PC-3 (cell line): ENCODE data around the gene ATG13. TPM values are rescaled to one million over a fixed set of nuclear protein-coding genes. Genes with fewer than 3 reads are reported as not detected.
A peak's percentile ranks its signal among the peaks of the same experiment; 100 is the strongest.
"Not testable (repeated sequence)": the region's sequence is repeated elsewhere in the genome, so short reads cannot be mapped to it uniquely, and the experiment has no call there.

Source experiments
- ATAC-seq: fragments of 200-7000 bp; cut with Tn5 transposase; 2 replicates; pipeline ENCODE4 v1.9.1; 2020; ENCODE audit warnings: mild to moderate bottlenecking, moderate library complexity
- BruUV-seq: library from RNA; stranded (reverse); fragments of 400-500 nt; replicated peaks from 2 replicates; lab custom pipeline; 2021; lab: Mats Ljungman, UMichigan
- CTCF ChIA-PET: fragments of 300-600 bp; sonication (Branson Sonifier 250); formaldehyde crosslinking; loops from one replicate; lab custom pipeline; 2022; ENCODE audit warnings: antibody characterized with exemption; lab: Charles Lee
- POLR2A ChIA-PET: fragments of 300-600 bp; sonication (Branson Sonifier 250); formaldehyde crosslinking; loops from one replicate; lab custom pipeline; 2022; ENCODE audit warnings: antibody characterized with exemption; ENCODE audit not compliant: unreplicated experiment; lab: Charles Lee
- DNase-seq: peaks from one replicate; pipeline ENCODE4 v3.0.0-alpha.2; 2015
- H2AFZ ChIP-seq: fragments of 300-600 bp; sonication (generic); 2 replicates; pipeline ENCODE4 v1.6.0; 2016; ENCODE audit warnings: antibody characterized with exemption, low read length
- H3F3A ChIP-seq: fragments of 300-600 bp; sonication (generic); one replicate; pipeline ENCODE4 v1.6.0; 2017; ENCODE audit warnings: antibody characterized with exemption, low read length, control low read depth, mild to moderate bottlenecking; ENCODE audit not compliant: unreplicated experiment
- H3K27ac ChIP-seq: fragments of 300-600 bp; sonication (generic); 2 replicates; pipeline ENCODE4 v1.5.1; 2016; ENCODE audit warnings: mild to moderate bottlenecking, low read length
- H3K27me3 ChIP-seq: fragments of 300-600 bp; sonication (generic); 2 replicates; pipeline ENCODE4 v1.6.1; 2016; ENCODE audit warnings: low read length, mixed read lengths
- H3K36me3 ChIP-seq: fragments of 300-600 bp; sonication (generic); 2 replicates; pipeline ENCODE4 v1.6.1; 2016; ENCODE audit warnings: low read depth, mixed run types, low read length, mixed read lengths
- H3K4me1 ChIP-seq: fragments of 300-600 bp; sonication (generic); 2 replicates; pipeline ENCODE4 v1.5.1; 2016; ENCODE audit warnings: low read length; ENCODE audit not compliant: insufficient read depth
- H3K4me2 ChIP-seq: fragments of 300-600 bp; sonication (generic); 2 replicates; pipeline ENCODE4 v1.6.0; 2016; ENCODE audit warnings: low read length
- H3K4me3 ChIP-seq: fragments of 300-600 bp; sonication (generic); 2 replicates; pipeline ENCODE4 v1.5.1; 2016; ENCODE audit warnings: mild to moderate bottlenecking, low read length, mixed read lengths
- H3K79me2 ChIP-seq: fragments of 300-600 bp; sonication (generic); 2 replicates; pipeline ENCODE4 v1.6.1; 2017; ENCODE audit warnings: low read length, mixed read lengths
- H3K9ac ChIP-seq: fragments of 300-600 bp; sonication (generic); 2 replicates; pipeline ENCODE4 v1.6.0; 2016; ENCODE audit warnings: mild to moderate bottlenecking, low read length
- H3K9me2 ChIP-seq: fragments of 300-600 bp; sonication (generic); replicated peaks from 2 replicates; pipeline ENCODE4 v1.6.1; 2016; ENCODE audit warnings: mixed run types, low read length, mixed read lengths
- H3K9me3 ChIP-seq: fragments of 300-600 bp; sonication (generic); 2 replicates; pipeline ENCODE4 v1.6.1; 2016; ENCODE audit warnings: low read length, mixed read lengths
- H4K20me1 ChIP-seq: fragments of 300-600 bp; sonication (generic); 2 replicates; pipeline ENCODE4 v1.6.1; 2016; ENCODE audit warnings: low read length, mixed read lengths
- EZH2 ChIP-seq: fragments of 300-600 bp; sonication (generic); IDR thresholded peaks from one replicate; pipeline ENCODE4 v1.6.1; 2017; ENCODE audit warnings: antibody characterized with exemption, mild to moderate bottlenecking, low read length; ENCODE audit not compliant: unreplicated experiment
- EZH2phosphoT487 ChIP-seq: fragments of 300-600 bp; sonication (generic); IDR thresholded peaks from 2 replicates; pipeline ENCODE4 v1.6.1; 2018; ENCODE audit warnings: mild to moderate bottlenecking, antibody characterized with exemption, low read length, borderline replicate concordance
- intact Hi-C: fragments of 100-400 bp; cut with micrococcal nuclease; formaldehyde crosslinking; loops from 2 replicates; pipeline ENCODE4 v1.9.0; 2023
- total RNA-seq: library from RNA; depleted of rRNA; stranded (reverse); fragments of >200 nt; gene quantifications from 2 replicates; pipeline ENCODE4 v1.2.3, GENCODE V29; 2014
- TF ChIP-seq, protein P1 (sequence below): fragments of 300-600 bp; sonication (generic); conservative IDR thresholded peaks from 2 replicates; pipeline ENCODE4 v1.5.1; 2017; ENCODE audit warnings: antibody characterized with exemption, low read depth, mild to moderate bottlenecking, low read length

Gene ATG13
- total RNA-seq, 1 experiment from 2014 or later, result 95.0 TPM

DNA sequence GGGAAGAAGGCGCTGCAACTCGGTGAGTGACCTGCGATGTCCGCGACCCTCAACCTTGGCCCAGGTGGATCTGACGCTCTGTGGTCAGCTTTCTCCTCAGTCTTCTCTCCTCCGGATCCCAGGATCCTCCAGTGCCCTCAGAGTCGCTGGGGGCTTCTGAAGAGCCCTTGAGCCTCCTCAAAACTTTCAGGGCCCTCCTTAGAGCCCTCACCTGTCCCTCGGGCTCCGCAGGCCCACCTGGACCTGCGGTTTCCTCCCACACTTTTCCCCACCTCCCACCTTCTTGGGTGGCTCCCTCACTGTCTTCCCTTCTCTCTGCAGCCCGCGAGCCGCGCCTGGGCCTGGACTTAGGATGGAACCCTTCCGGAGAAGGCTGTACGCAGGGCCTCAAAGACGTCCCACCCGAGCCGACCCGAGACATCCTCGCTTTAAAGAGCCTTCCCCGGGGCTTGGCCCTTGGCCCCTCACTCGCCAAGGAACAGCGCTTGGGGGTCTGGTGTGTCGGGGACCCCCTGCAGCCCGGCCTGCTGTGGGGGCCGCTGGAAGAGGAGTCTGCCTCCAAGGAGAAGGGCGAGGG lies 83.8 kb downstream of the ATG13 start:
- Histone ChIP-seq H3K27me3 (no peaks in the 10 kb centered on the region), H3K9me3 (no peaks in the 10 kb centered on the region), H3K4me2 (peak overlapping the region; percentile 88), H3K79me2 (peaks cover 34% of the 10 kb centered on the region), H3F3A (no peaks in the 10 kb centered on the region), H2AFZ (peak overlapping the region; percentile 90), H3K4me1 (0 out of 2 replicates have a peak, but pooled peaks cover 3% of the 10 kb centered on the region), H3K27ac (peak overlapping the region; percentile 82), H4K20me1 (no peaks in the 10 kb centered on the region), H3K9ac (peak overlapping the region; percentile 91), H3K9me2 (no peaks in the 10 kb centered on the region), H3K36me3 (peaks cover 23% of the 10 kb centered on the region; the same call in 1 of the 2 replicates), H3K4me3 (peak overlapping the region; percentile 89)
- ChIA-PET POLR2A (no interaction called here), CTCF (interaction anchor here (0.6 kb wide), 1 partner anchor 26 kb away, joined by 3 read pairs; no protein-coding TSS in a partner anchor)
- no peak for DNase-seq
- intact Hi-C loops, result loop anchor here (2.0 to 5.0 kb wide), 3 partner anchors 36 to 78 kb away; no protein-coding TSS in a partner anchor
- no peak for ATAC-seq
- TF ChIP-seq, protein P1, sequence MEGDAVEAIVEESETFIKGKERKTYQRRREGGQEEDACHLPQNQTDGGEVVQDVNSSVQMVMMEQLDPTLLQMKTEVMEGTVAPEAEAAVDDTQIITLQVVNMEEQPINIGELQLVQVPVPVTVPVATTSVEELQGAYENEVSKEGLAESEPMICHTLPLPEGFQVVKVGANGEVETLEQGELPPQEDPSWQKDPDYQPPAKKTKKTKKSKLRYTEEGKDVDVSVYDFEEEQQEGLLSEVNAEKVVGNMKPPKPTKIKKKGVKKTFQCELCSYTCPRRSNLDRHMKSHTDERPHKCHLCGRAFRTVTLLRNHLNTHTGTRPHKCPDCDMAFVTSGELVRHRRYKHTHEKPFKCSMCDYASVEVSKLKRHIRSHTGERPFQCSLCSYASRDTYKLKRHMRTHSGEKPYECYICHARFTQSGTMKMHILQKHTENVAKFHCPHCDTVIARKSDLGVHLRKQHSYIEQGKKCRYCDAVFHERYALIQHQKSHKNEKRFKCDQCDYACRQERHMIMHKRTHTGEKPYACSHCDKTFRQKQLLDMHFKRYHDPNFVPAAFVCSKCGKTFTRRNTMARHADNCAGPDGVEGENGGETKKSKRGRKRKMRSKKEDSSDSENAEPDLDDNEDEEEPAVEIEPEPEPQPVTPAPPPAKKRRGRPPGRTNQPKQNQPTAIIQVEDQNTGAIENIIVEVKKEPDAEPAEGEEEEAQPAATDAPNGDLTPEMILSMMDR, result no peak
- no peak for TF ChIP-seq EZH2
- TF ChIP-seq EZH2phosphoT487, result no peak
- TSS peak; percentile 84 for BruUV-seq

GRCh38 chr11:46705070-46705688 lies 87.8 kb downstream of the ATG13 start:
- intact Hi-C loops, result no loop called here
- H3K27me3 ChIP-seq, result no peaks in the 10 kb centered on the region
- no peaks in the 10 kb centered on the region for H3F3A ChIP-seq
- TF ChIP-seq, protein P1, result no peak
- no peak for TF ChIP-seq EZH2phosphoT487
- no peak for TF ChIP-seq EZH2
- no peaks in the 10 kb centered on the region for H3K9me3 ChIP-seq
- H3K4me1 ChIP-seq, result 0 out of 2 replicates have a peak, but pooled peaks cover 3% of the 10 kb centered on the region
- CTCF ChIA-PET, result no interaction called here
- H3K9me2 ChIP-seq, result no peaks in the 10 kb centered on the region
- peaks cover 23% of the 10 kb centered on the region; the same call in 1 of the 2 replicates for H3K36me3 ChIP-seq
- DNase-seq, result no peak
- H3K4me3 ChIP-seq, result no peak overlapping the region
- no TSS peak for BruUV-seq
- H3K27ac ChIP-seq, result no peak overlapping the region
- POLR2A ChIA-PET, result no interaction called here
- H3K79me2 ChIP-seq, result peaks cover 25% of the 10 kb centered on the region
- no peak overlapping the region for H3K4me2 ChIP-seq
- H3K9ac ChIP-seq, result no peak overlapping the region
- no peak for ATAC-seq
- no peaks in the 10 kb centered on the region for H4K20me1 ChIP-seq
- no peak overlapping the region for H2AFZ ChIP-seq

DNA sequence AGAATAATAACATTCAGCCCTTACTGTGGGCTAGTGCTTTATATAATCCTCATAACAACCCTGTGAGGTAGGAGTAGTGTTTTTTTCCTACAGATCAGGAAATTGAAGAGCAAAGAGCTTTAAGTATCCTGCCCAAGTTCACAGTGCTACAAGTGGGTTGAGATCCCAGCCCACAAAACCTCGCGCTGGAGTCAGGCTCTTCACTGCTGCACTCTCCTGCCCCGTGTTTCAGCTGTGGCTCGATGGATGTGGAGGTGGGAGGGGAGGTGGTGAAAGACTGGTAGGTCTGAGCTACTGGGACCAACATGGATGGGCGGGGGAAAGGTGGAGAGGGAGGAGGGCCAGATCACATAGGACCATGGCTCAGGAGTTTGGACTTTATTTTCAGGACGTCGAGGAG lies 89.5 kb downstream of the ATG13 start:
- no peaks in the 10 kb centered on the region for H4K20me1 ChIP-seq
- no peak overlapping the region for H3K9ac ChIP-seq
- H3K79me2 ChIP-seq, result peaks cover 14% of the 10 kb centered on the region
- TF ChIP-seq, protein P1, result no peak
- TF ChIP-seq EZH2phosphoT487 (no peak), EZH2 (no peak)
- BruUV-seq, result no TSS peak
- no peaks in the 10 kb centered on the region for H3K9me3 ChIP-seq
- ATAC-seq (no peak), DNase-seq (no peak)
- CTCF ChIA-PET, result no interaction called here
- H3F3A ChIP-seq, result no peaks in the 10 kb centered on the region
- POLR2A ChIA-PET, result no interaction called here
- no peaks in the 10 kb centered on the region for H3K4me1 ChIP-seq
- H3K9me2 ChIP-seq, result no peaks in the 10 kb centered on the region
- intact Hi-C loops, result no loop called here
- H3K36me3 ChIP-seq, result peaks cover 23% of the 10 kb centered on the region; the same call in 1 of the 2 replicates
- H3K27ac ChIP-seq, result no peak overlapping the region
- no peaks in the 10 kb centered on the region for H3K27me3 ChIP-seq
- H3K4me2 ChIP-seq, result no peak overlapping the region
- no peak overlapping the region for H2AFZ ChIP-seq
- no peak overlapping the region for H3K4me3 ChIP-seq

GRCh38 chr11:46709351-46709750 lies 92.0 kb downstream of the ATG13 start:
- H3K9me3 ChIP-seq, H3K36me3 ChIP-seq, intact Hi-C loops, H3K9ac ChIP-seq, H2AFZ ChIP-seq, ATAC-seq, BruUV-seq, DNase-seq, H3K4me2 ChIP-seq, H3K4me3 ChIP-seq, CTCF ChIA-PET, H4K20me1 ChIP-seq, H3F3A ChIP-seq, H3K27me3 ChIP-seq, H3K79me2 ChIP-seq, POLR2A ChIA-PET, H3K4me1 ChIP-seq, H3K9me2 ChIP-seq, H3K27ac ChIP-seq: not testable (repeated sequence)
